HG02852 (cell line): ENCODE data around the gene MACROD1.

ENCODE experiments used
- ATAC-seq: cut with Tn5 transposase; IDR thresholded peaks from one replicate; pipeline ENCODE4 v1.9.1; 2021; ENCODE audit warnings: mild to moderate bottlenecking, moderate library complexity; ENCODE audit not compliant: unreplicated experiment

Gene MACROD1

DNA sequence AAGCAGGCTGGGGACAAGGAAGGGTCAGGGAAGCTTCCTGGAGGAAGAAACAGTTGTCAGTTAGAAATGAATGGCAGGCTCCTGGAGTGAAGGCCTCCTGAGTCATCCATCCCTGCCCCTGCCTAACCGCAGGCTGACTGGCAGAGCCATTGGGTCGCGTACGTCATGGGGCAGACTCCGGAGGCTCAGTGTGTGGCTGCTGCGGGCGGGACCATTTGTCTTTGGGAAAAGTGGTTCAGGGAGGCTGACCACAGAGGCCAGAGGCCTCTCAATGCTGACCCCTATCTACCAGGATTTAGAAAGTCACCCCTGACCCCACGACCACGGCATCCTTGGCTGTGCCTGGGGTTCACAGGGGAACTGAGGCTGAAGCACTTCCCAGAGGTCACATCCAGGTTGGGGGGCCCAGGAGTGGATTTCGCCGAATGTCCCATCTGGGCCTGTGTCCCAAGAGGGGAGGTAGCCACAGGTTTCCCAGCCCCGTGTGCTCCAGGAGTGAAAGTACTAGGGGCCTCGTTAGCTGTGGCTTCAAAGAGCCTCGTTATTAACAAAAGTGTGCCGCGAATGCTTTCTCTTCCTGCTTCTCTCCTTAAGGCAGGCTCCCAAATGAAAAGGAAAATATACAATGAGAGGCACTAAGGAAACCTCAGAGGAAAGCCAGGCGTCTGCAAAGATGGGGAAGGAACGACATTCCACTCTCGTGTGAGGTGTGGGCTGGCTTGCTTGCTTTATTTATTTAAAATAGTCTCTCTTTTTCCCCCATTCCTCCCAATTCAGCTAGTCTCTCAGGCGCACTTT lies 71.3 kb downstream of the MACROD1 start:
- ATAC-seq = no peak

DNA sequence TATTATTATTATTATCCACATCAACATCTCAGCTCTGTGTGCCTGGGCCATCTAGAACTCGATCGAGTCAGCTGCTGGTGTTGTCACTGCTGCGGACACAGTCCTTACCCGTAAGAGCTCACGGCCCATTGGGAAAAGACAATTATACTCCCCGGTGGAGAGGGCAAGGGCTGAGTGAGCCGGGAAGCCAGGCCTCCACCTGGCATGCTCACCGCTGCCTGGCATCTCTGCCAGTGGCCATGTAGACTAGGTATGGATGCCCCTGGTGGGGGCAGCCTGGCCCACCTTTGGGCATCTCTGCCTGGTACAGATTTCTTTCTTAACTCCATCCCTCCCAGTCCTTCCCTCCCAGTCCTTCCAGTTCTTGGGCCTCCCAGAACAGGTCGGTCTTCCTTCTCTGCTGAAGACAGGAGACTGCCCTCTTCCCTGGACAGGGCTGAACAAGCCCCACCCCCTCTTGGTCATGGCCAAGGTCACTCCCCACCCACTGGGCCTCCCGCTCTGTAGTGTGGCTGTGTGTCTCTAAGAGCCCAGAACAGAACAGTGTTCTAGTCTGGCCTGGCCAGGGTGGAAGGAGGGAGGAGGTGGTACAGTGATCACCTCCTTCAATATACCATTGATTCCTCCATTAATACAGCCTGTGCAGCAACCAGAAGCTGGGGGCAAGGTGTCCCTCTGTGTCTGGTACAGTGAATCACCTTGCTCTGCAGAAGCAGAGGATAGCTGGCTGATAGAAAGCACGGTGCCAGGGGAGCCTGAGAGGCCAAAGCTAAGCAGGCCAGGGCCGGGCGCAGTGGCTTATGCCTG lies 72.5 kb downstream of the MACROD1 start:
- no peak for ATAC-seq

DNA sequence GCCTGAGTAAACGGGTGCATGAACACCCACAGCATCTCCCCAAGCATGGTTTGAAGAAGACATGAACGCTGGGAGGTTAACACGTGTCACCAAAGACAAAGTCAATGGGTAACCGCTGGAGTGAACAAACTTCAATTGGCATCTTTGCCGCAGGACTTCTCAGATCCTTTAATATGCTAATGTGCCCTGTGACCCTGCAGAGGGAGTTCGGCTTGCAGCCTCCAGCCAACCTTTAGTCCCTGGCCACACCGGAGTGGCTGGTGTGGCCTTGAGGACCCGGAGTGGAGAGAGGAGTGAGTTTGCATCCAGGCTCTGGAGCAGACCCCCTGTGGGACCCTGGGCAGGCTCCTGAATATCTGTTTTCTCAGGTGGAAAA lies 73.2 kb downstream of the MACROD1 start:
- no peak for ATAC-seq

DNA sequence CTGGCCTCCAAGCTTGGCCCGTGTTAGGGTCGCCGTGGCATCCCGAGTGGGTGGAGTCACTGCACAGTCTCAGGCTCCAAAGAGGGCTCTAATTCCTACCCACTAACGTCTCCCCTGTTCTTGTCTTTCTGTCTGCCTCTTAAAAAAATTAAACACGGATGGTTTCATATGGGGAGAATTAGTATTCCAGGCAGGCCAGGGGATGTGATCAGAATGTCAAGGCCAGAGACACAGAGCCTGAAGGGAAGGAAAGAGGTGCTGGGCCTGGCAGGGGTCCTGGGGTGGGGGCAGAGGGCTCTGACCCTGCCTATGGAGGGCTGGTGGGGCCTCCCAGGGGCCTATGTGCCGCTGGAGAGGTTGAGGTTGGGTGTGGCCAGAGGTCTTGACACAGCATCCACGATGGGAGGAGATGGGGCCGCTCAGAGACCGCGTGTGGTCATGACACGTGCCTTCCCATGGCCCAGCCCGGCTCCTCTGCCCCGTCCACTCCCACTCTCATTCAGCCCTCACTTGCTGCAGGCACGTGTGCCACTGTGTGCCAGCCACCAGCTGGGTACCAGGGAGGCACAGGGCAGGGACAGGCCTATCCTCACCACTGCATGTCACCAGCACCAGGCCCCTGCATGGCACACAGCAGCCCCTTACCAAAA lies 73.7 kb downstream of the MACROD1 start:
- no peak for ATAC-seq

DNA sequence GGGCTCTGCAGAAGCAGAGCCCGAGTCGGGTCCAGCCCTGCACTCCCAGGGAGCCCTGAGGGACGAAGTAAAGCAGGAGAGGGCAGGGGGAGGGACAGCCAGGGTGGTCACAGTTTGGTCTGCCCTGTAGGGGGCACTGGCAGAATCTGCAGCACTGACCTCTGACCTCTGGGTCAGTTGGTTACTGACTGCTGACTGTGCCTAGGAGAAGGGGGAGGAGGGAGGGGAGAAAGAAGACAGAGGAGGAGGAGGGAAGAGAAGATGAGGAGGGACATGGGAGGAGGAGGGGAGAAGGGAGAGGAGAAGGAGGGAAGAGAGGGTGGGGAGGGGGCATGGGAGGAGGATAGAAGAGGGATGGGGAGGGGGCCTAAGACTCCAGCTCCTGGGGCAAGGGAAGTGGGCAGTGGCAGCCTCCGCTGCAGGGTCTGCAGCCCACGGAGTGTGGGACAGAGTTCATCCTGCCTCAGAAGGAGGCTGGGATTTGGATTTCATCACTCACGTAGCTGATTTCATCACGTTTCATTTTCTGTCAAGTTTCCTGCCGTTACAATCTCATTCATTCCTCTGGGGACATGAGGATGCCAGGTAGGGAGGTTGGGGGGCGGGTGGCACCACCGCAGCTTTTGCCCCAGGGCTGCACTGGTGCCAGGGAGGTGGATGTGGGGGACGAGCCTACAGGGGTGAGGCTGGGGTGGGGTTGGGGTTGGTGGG lies 75.0 kb downstream of the MACROD1 start:
- no peak for ATAC-seq

DNA sequence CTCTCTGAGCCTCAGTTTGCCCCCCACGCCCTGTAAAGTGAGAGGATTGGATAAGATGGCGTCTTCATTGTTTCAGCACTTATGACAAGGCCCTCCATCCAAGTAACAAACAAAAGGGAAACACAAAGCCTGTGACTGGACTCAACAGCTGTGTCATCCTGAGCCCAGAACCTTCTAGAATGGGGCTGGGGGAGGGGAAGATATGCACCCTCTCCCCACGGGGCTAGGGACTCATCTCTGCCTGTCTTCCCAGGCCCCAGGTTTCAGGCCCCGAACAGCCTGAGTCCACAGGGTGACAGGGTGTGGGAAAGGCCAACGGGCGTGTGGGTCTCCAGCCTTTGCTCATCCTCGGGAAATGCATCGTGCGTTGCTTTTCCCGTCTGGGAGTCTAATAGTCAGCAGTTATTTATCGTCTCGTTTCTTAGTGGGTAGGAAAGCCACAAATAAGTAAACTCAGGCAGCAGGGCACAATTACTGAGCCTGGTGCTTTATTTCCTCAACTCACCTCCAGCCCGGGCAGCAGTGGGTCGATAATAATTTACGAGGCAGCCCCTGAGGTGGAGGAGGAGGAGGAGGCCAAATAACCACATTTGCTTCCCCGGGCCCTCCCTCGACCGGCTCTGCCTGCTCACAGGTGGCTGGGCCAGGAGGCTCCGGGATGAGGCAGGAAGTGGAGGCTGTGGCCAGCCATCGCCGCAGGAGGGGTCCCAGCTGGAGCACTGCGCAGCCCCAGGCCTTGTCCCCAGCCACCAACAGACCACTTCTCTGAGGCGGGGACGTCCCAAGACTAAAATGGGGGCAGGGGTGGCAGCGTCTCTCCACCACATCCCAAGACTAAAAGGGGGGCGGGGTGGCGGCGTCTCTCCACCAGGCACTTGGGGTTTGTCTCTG lies 75.8 kb downstream of the MACROD1 start:
- ATAC-seq = no peak

DNA sequence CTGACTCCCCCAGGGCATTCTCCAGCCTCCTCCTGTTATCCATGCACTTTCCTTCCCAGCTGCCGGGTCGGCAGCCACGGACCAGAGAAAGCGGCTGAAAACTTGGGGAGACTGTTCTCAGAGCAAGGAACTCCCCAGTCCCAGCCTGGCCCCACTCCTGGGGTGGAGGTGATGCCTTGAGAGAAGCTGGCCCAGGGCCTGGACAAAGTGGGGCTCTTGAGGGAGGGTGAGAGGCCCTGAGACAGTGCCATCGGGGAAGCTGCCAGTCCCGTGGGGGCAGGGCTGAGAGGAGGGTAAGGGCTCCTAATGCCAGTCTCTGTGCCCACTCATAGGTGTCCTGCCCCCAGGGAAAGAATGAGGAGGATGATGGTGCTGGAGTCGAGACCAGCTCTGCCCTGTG lies 76.4 kb downstream of the MACROD1 start:
- ATAC-seq = no peak

DNA sequence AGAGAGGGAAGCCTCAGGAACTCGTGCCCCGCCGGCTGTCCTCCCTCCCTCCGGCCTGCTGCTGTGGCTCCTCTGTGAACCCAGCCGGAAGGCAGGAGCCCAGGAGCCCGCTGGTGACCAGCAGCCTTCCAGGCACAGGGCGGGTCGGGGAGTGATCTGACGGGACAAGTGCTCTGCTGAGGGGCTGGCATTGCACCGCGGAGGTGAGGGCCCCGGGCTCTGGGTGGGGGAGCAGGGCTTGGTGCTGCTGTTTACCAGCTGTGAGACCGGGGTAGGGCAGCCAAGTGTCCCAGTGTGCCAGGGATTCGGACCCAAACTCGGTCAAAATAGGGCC lies 76.9 kb downstream of the MACROD1 start:
- ATAC-seq = no peak

DNA sequence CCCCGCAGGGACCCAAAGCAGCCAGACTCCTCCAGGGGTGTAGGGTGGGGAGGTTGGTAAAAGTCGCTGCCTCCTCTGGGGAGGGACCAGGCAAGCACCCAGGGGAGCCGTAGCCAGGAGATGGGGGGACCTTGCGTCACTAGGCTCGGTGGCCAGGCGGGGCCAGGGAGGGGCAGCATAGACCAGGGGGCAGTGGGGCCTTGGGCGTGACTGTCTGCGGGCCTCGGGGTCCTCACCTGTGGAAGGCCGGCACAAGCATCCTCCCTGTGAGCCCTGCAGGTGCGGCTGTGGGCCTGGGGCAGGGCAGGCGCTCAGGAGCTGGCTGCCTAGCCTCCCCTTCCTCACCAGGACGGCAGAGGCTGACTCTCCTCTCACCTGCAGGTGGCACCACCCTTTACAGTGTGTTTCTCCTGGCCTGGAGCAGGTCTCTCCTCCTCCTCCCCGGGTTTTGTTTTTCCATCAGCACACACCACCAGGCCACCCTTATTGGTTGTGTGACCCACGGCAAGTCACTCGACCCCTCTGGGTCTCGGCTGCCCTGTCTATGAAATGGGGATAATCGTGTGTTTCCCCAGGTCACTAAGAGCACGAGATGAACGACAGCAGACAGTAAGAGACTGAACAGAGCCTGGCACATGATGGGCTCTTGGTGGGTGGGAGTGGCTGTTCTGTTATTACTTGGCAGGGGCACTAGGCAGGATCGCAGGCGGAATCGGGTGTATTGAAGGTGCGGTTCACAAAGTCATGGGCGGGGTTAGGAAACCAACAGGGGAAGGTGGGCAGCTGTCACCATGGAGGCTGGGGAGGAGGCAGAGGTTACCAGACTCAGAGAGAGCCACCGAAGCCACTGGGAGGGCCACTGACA lies 77.5 kb downstream of the MACROD1 start:
- no peak for ATAC-seq

DNA sequence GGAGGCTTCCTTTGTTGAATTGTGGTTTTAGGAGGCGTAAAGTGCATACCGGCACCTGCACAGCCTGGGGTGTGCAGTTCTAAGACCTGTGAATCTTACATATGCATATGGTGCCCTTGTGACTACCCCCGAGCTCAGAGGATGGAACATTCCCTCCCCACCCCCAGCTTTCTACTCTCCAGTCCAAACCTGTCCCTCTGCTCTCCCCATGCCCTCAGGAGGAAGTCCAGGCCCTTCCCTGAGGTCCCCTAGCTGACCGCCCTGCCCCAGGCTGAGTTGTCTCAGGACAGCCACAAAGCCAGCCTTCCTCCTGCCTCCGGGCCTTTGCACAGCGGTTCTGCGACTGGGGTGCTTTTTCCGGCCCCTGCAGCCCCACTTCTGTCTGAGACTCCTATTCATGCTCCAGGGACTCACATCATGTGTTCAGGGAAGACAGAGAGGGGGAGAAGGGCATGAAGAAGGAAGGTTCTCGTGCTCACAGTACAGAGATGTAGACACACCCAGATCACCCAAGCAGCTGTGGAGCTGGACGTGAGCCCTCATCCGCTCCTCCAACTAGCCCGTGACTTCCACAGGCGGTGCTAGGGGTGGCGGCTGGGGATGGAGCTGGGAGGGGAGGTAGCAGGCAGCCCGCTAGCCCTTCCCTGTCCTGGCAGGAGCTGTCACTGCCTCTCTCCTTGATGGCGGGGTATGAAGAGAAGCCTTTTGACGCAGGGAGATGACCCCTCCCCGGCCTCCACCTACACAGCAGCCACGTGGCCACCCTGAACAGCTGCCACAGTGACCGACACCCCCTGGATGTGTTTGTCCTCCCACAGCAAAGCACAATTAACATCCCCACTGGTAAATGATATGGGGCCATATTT lies 79.4 kb downstream of the MACROD1 start:
- no peak for ATAC-seq

DNA sequence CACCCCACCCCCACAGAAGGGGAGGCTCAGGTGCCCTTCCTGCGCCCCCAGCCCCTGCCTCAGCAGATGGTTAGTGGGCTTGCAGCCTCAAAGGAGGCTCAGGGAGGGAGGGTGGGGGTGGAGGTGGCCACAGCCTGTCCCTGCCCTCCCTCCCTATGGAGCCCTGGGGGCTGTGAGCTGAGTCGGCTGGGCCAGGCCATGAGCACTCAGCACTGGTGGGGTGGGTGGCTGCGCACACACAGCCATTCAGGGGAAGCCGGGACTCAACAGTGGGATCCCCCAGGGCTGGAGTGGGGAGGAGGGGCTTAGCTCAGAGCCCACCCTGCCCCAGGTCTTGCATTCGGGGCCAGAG lies 80.0 kb downstream of the MACROD1 start:
- ATAC-seq = no peak

DNA sequence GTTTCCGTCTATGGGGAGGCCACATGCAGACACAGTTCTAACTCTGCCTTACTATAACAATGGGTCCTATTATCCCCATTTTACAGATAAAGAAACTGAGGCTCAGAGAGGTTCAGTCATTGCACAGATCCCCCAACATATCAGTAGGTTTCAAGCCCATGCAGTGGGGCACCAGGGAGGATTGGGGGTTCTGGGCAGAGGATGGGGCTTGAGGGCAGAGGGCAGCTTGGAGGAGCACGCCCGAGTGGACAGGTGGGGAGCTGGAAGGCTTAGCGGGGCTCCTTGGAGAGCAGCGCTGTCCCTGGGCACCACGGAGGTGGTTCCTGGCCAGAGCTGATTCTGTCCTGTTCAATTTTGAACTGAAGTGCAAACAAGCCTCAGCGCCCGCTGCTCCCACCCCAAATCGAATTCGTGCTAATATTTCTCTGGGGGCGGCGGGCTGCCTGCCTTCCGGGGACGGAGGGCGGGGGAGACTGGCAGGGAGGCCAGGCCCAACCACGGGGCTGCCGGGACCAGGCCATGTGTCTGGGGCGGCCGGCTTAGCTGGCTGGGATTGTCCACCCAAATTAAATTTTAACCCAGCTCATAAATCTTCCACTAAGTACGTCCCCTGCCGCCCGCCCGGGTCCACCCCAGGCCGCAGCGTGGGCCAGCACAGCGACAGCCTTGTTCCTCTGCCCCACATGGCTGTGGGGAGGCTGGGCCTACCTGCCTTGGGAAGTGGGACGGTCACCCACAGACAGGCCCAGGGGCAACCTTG lies 80.8 kb downstream of the MACROD1 start:
- ATAC-seq = no peak

DNA sequence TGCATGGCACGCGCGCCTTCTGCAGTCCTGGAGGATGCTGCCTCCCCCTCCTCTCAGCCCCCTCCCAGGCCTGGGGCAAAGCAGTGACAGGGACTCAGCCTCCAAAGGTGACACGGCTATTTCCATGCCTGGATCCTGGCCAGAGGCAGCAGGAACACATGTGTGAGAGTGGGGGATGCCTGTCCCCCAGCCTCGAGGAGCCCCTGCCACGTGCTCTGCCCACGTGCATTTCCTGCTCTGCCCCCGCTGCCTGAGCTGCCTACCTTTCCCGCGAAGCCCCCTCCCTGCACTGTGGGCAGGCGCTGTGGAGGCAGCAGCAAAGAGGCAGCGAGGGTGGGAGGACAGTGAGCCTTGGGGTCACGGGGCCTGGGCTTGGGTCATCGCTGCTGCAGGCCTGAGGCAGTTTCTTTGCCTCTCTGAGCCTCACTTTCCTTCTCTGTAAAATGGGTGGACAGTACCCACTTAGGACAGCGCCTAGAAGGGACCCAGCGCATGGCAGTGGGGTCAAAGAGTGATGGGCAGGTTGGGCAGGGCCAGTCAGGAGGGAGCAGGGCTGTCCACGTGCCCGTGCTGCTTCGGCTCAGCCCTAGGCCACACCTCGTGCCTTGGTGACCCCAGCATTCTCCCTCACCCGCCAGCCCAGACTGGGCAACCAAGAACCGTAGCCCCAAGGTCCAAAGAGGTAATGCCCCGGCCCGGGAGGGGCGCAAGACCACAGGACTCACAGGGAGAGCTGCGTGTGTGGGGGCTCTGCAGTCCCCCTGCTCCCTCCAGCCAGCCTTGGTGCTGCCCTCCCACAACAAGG lies 81.6 kb downstream of the MACROD1 start:
- ATAC-seq = no peak

DNA sequence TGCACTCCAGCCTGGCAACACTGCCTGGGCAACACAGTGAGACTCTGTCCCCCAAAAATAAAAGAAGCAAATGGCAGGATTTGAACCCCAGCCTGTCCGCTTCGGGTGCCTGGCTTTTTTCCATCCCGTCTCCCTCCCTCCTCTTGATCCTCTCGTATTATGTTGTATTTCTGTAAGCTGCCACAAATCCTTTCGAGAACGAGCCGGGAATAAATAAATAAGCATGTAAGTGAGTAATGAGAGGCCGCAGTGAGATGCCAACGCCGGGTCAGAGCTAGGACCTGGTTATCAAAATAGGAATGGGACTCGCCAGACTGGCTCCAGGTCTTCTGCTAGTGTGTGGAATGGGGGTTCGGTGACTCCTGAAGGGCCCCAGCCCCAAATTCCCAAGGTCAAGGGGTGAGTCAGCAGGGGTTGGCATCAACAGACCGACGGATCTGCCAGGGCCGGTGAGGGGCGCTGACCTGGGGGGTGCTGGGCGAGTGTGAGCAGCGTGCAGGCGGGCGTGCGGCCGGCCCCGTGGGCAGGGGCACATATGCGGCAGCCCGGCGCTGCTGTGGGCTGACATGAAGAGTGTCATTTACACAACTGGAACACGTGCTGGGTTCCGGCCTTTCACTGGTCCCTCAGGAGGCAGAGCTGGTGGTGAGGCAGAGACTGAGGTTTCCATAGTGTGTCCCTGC lies 82.4 kb downstream of the MACROD1 start:
- no peak for ATAC-seq

DNA sequence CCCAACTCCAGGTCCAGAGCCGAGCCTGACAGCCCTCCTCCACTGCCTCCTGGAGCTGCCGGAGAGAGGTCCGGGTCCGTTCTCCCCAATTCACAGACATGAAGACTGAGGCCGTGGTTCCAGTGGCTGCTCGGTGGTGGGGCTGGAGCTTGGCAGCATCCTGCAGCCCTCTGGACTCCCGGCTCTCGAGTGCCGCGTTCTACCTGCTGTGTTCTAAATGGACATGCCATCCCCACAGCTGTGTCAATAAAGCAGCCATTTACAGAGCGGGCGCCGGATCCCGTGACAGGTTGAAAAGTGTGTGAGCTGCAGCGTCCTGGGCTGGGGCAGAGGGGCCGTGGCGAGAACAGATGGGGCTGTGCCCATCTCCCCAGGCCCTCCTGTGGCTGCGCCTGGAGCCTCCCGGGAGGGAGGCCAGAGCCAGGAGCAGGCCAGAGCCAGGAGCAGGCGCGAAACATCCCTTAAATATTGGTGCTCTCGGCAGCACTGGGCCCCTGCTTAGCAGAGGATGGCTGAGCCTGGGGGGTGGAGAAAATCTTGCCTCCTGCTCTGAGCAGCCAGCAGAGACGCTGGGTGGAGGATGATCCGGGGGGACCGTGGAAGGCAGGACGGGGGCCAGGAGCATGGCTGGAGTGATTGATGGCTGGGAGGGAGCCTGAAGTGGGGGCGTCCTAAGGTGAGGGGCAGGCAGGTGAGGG lies 84.0 kb downstream of the MACROD1 start:
- ATAC-seq = no peak

DNA sequence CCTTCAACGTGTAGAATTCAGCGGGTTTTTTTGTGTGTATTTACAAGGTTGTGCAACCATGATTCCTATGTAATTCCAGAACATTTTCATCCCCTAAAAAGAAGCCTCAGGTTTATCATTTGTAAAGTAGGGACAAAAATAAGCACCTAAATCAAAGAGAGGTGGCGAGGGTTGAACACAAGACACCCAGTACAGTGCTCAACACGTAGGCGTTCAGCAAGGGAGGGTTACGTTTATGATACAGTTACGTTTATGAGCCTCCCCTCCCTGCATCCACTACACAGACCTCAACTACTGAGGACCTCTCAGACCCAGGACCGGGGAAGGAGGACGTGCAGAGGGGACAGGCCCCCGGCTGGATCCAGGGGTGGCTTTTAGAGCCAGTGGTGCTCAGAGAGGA lies 85.5 kb downstream of the MACROD1 start:
- ATAC-seq = no peak
